Fibroblast of lung (primary cell): ENCODE results near the gene DAAM1. TPM values are rescaled to one million over a fixed set of nuclear protein-coding genes. Genes with fewer than 3 reads are reported as not detected.

ENCODE experiments used
- DNase-seq, 2 donors: peaks; one replicate each; pipeline versions ENCODE4 v3.0.0 to v3.0.0-alpha.2; 2010; ENCODE audit warnings: low read depth in 2 of 2
- H2AFZ ChIP-seq: 2 replicates; pipeline ENCODE4 v1.5.1; 2012; ENCODE audit warnings: low read length, control low read depth, inconsistent platforms
- H3K27ac ChIP-seq: 2 replicates; pipeline ENCODE4 v1.5.1; 2011; ENCODE audit warnings: low read length, control low read depth; ENCODE audit not compliant: insufficient read depth
- H3K27me3 ChIP-seq: 2 replicates; pipeline ENCODE4 v1.5.1; 2011; ENCODE audit warnings: mild to moderate bottlenecking, low read length; ENCODE audit not compliant: control insufficient read depth, insufficient read depth
- H3K36me3 ChIP-seq: 2 replicates; pipeline ENCODE4 v1.5.1; 2011; ENCODE audit warnings: low read length; ENCODE audit not compliant: control insufficient read depth, insufficient read depth
- H3K4me1 ChIP-seq: 2 replicates; pipeline ENCODE4 v1.5.1; 2011; ENCODE audit warnings: low read length; ENCODE audit not compliant: control insufficient read depth, insufficient read depth; ENCODE audit errors: extremely low read depth
- H3K4me2 ChIP-seq: 2 replicates; pipeline ENCODE4 v1.5.1; 2011; ENCODE audit warnings: low read length, control low read depth; ENCODE audit not compliant: insufficient read depth; ENCODE audit errors: extremely low read depth
- H3K4me3 ChIP-seq, 4 experiments: fragments of 200-600 bp in 1 of 4; sonication (generic) in 1 of 4; replicated peaks in 1 of 4; 2 replicates each; pipeline ENCODE4 v1.5.1; 2011 to 2016; ENCODE audit warnings: low read length in 4 of 4, low read depth in 3 of 4, mild to moderate bottlenecking in 3 of 4, control low read depth in 2 of 4, inconsistent platforms in 1 of 4, mixed read lengths in 1 of 4; ENCODE audit not compliant: insufficient read depth in 1 of 4; ENCODE audit errors: control extremely low read depth in 1 of 4
- H3K79me2 ChIP-seq: 2 replicates; pipeline ENCODE4 v1.5.1; 2012; ENCODE audit warnings: mild to moderate bottlenecking, low read length, inconsistent platforms; ENCODE audit not compliant: control insufficient read depth, insufficient read depth
- H3K9ac ChIP-seq: 2 replicates; pipeline ENCODE4 v1.5.1; 2011; ENCODE audit warnings: mild to moderate bottlenecking, low read length, control low read depth; ENCODE audit not compliant: insufficient read depth
- H3K9me3 ChIP-seq: 2 replicates; pipeline ENCODE4 v1.5.1; 2012; ENCODE audit warnings: low read depth, low read length; ENCODE audit not compliant: control insufficient read depth, insufficient read depth
- H4K20me1 ChIP-seq: 2 replicates; pipeline ENCODE4 v1.5.1; 2011; ENCODE audit warnings: low read length; ENCODE audit not compliant: control insufficient read depth, insufficient read depth; ENCODE audit errors: extremely low read depth
- CTCF ChIP-seq, 2 donors: IDR thresholded peaks in 1 of 2; conservative IDR thresholded peaks in 1 of 2; 1 replicate in 1 of 2; 2 replicates in 1 of 2; pipeline ENCODE4 v1.5.1; 2011 to 2012; ENCODE audit warnings: low read length in 2 of 2, control low read depth in 1 of 2, inconsistent platforms in 1 of 2, low read depth in 1 of 2, mild to moderate bottlenecking in 1 of 2
- EZH2 ChIP-seq: IDR thresholded peaks from 2 replicates; pipeline ENCODE4 v1.5.1; 2012; ENCODE audit warnings: low read length, control low read depth, mild to moderate bottlenecking; ENCODE audit errors: missing control alignments
- polyA plus RNA-seq, 2 donors: library from polyadenylated mRNA; depleted of rRNA in 1 of 2; stranded (reverse) in 1 of 2; unstranded in 1 of 2; fragments of >200 nt; gene quantifications; 2 replicates each; pipeline ENCODE4 v1.2.1, GENCODE V29; 2011 to 2012; ENCODE audit warnings: missing spikeins in 1 of 2
- total RNA-seq: library from RNA; depleted of rRNA; stranded (reverse); fragments of >200 nt; gene quantifications from 2 replicates; pipeline ENCODE4 v1.2.1, GENCODE V29; 2014

The DAAM1 gene
- total and polyA plus RNA-seq, 2 donors (not counting 1 experiment from before 2014, with no cell fraction given), result 15.5 to 36.3 TPM

DNA sequence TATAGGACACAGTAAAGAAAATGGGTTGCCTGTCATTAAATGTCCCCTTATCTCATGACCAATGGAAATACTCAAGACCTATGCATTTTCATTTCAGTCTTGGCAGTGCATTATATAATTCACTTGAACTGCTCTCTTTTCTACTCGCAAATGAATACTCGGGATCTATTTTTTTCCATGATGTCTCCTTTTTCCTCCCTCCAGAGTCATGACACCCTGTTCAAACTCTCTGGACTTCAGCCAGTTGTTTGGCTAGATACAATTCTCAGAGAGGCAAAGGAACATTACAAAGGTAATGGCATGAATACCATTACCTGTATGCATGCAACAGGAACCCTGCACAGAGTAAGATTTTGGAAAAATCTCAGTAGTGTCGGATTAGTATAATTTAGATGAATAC is 145.8 kb downstream of the DAAM1 start:
- no peak for DNase-seq
- Histone ChIP-seq H3K27ac (no peak overlapping the region), H3K4me1 (peaks cover 15% of the 10 kb centered on the region), H4K20me1 (no peaks in the 10 kb centered on the region), H3K9ac (no peak overlapping the region), H2AFZ (no peak overlapping the region), H3K4me3 (no peak overlapping the region), H3K4me2 (no peak overlapping the region), H3K27me3 (no peaks in the 10 kb centered on the region), H3K79me2 (no peaks in the 10 kb centered on the region), H3K36me3 (no peaks in the 10 kb centered on the region), H3K9me3 (no peaks in the 10 kb centered on the region)
- TF ChIP-seq CTCF (conservative IDR thresholded peaks at IDR 0.05 in 1 of 2, IDR thresholded peaks at IDR 0.05 in 1 of 2; ENCODE audit: low read depth in 1 of 2, low read length in 2 of 2) (no peak), EZH2 (no peak)

DNA sequence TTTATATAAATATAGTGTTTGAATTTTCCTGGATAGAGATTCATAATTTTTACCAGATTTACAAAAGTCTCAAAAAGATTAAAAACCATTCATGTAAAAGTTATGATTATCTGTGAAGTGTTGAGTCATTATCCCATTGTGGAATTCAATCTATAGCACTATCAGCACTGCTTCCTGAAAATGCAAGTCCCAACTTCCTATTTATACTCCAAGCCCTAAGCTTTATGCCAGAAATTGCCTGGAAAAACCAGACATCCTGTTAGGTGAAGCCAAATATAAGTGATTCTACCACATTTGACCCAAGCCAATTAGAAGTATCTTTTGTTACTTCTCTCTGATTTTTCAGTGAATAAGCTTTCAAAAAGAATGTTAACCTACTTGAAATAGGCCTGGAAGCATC is 147.6 kb downstream of the DAAM1 start:
- TF ChIP-seq CTCF (conservative IDR thresholded peaks at IDR 0.05 in 1 of 2, IDR thresholded peaks at IDR 0.05 in 1 of 2; ENCODE audit: low read depth in 1 of 2, low read length in 2 of 2) (no peak), EZH2 (no peak)
- H3K4me1 ChIP-seq, result peaks cover 15% of the 10 kb centered on the region
- DNase-seq, result peak in 1 of 2 donors; percentile 50
- H3K79me2 ChIP-seq, result no peaks in the 10 kb centered on the region
- H4K20me1 ChIP-seq, result no peaks in the 10 kb centered on the region
- H3K9ac ChIP-seq, result no peak overlapping the region
- no peak overlapping the region for H3K4me3 ChIP-seq
- no peak overlapping the region for H3K27ac ChIP-seq
- no peaks in the 10 kb centered on the region for H3K27me3 ChIP-seq
- no peak overlapping the region for H2AFZ ChIP-seq
- no peaks in the 10 kb centered on the region for H3K36me3 ChIP-seq
- no peaks in the 10 kb centered on the region for H3K9me3 ChIP-seq
- no peak overlapping the region for H3K4me2 ChIP-seq

DNA sequence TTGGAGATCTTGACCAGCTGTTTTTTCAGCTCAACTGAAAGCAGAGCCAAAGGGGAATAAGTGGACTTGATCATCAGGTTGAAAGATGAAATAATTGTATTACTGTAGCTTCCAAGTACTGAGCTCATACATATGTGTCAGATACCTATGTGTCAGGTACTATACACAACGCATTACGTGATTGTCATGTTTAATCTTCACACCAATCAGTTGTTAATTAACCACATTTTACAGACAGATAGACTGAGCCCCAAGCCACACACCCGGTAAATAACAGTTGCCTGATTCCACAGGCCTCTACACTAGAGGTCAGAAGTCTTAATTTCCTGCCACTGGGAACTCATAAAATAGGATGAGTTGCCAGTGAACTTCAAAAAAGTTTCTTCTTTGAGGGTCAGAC is 148.2 kb downstream of the DAAM1 start:
- H3K27me3 ChIP-seq, result no peaks in the 10 kb centered on the region
- TF ChIP-seq EZH2, result no peak

More for the DNA sequence above, 148.2 kb downstream of the DAAM1 start:
- DNase-seq, result no peak
- no peak overlapping the region for H3K4me3 ChIP-seq
- peaks cover 15% of the 10 kb centered on the region for H3K4me1 ChIP-seq
- H3K27ac ChIP-seq, result peak overlapping the region; percentile 32
- no peaks in the 10 kb centered on the region for H4K20me1 ChIP-seq
- H3K9ac ChIP-seq, result no peak overlapping the region
- H2AFZ ChIP-seq, result no peak overlapping the region
- no peaks in the 10 kb centered on the region for H3K79me2 ChIP-seq
- H3K9me3 ChIP-seq, result no peaks in the 10 kb centered on the region
- no peaks in the 10 kb centered on the region for H3K36me3 ChIP-seq
- H3K4me2 ChIP-seq, result no peak overlapping the region
